HUDEP-2 (cell line): Measurements from ENCODE around the gene SLC6A9.

Experiments used
- DNase-seq, 76 experiments: peaks; one replicate each; lab custom pipeline; 2025; ENCODE audit not compliant: unreplicated experiment in 76 of 76; lab: John Stamatoyannopoulos, UW

SLC6A9 gene

DNA sequence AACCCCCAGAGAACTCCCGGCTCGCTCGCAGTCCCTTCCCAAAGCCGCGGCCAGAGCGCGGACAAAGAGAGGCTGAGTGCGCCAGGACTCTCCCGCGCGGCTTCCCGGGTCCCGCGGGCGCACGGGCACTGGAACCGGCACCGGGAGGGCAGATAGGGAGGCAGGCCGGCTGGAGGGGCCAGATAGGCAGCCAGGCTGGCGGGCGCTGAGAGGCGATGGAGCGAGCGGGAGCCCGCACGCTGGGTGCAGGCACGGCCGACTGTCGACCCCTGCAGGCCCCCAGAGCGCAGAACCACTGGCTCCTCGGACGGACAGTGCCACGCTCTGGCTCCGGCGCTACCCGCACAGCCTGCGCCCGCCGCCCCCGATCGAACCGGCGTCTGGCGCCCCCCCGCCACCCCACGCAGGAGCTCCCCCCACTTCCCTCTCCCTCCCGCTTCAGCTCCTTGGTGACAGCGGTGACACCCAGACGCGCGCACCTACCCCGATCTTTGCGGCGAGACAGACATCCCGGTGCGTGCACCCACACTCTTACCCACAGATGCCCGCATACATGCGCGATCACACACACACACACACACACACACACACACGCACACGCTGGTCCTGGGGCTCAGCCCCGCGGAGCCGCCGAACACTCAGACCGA is 534 bp downstream of the SLC6A9 start:
- DNase-seq = peak in 38 of 76 experiments; percentile 11 to 70 (median 44)

DNA sequence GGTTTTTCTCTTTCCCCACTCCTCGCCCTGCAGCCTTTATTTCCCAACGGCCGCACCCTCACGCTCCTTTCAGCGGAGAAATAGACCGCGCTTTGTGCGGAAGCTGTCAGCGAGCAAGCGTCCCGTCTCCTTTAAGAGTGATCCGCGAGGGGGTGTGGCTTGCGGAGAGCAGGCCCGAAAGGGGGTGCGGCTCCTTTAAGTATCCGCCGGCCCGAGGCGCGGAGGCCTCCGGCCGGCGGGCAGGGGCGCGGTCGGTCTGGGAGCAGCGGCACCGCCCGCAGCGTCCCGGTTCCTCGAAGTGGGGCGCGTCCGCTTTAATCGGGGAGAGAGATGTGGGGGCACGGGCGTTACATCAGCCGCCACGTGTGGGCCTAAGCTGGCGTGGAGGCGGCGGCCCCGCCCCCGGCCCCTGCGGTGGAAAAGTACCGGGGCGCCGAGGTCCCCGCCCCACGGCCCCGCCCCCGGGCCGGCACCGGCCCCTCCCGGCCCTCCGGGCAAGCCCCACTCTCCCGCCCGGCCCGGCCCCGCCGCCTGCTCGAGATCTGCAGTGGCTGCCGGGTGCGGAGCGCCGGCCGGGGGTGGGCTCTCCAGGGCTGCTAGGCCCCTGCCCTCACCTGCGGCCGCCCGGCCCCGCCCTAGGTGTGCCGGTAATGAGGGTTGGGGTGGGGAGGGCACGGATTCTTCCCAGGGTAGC is 1.2 kb downstream of the SLC6A9 start:
- peak in 75 of 76 experiments; percentile 20 to 96 (median 90) for DNase-seq

- DNase-seq = peak in 3 of 76 experiments; percentile 51 to 70 (median 59)
Measured at GRCh38 chr1:44029260-44029910, 1.9 kb downstream of the SLC6A9 start.

DNA sequence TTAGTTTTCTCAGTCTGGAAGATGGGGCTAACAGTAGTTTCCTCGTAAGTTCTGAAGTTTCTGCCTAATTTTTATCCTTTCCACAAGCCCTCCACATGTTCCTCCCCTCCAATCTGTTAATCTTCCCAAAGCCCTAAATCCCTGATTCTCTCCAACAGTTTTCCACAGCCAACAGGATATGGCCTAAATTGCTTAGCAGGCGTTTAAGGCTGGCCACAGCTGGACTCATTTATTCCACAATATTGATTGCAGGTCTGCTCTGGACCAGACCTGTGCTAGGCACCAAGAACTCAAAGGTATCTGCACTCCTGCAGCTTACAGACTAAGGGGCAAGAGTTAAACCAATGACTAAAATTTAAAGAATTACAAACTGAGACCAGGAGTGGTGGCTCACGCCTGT is 3.9 kb downstream of the SLC6A9 start:
- DNase-seq = no peak

DNA sequence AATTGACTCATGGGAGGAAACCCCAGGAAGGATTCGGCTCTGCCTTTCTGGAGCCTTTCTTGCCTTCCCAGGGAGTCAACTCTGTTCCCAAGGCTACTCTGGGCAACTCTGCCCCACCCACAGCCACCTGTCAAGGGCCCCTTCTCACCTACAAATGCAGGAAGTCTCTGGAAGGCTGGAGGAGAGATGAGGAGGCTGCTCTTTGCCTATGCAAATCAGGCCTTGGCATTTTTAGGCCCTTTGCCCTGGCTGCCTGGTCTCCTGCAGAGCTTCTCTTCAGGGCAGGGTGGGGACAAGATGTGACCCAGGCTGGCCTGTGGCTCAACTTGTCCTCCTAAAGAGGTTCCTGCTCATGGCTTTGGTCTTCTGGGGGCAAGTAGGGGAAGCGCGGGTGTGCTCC is 5.4 kb downstream of the SLC6A9 start:
- DNase-seq = no peak

DNA sequence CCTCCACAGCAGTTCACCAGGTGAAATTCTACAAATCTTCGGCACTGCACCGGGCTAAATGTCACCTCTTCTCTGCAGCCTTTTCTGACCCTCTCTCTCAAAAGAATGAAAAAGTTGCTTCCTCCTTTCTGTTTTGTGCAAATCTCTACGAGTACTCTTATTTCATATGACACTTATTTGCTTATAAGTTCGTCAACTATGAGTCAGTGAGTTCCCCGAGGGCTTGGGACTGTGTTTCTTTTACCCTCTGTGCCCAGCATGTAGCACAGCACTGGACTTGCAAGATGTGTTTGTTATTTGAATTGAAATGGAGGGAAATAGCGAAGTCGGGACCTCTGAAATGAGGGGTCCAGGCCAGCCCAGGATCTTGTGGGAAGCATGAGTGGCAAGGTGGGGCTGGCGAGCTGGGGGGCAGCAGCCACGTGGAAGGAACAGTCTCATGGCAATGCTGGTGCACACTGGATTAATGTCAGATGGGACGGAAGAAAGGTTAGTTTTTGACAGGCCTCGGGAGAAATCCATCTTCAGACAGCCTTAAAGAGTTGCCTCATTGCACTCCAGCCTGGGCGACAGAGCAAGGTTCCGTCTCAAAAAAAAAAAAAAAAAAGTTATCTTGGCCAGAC is 6.2 kb downstream of the SLC6A9 start:
- no peak for DNase-seq

DNA sequence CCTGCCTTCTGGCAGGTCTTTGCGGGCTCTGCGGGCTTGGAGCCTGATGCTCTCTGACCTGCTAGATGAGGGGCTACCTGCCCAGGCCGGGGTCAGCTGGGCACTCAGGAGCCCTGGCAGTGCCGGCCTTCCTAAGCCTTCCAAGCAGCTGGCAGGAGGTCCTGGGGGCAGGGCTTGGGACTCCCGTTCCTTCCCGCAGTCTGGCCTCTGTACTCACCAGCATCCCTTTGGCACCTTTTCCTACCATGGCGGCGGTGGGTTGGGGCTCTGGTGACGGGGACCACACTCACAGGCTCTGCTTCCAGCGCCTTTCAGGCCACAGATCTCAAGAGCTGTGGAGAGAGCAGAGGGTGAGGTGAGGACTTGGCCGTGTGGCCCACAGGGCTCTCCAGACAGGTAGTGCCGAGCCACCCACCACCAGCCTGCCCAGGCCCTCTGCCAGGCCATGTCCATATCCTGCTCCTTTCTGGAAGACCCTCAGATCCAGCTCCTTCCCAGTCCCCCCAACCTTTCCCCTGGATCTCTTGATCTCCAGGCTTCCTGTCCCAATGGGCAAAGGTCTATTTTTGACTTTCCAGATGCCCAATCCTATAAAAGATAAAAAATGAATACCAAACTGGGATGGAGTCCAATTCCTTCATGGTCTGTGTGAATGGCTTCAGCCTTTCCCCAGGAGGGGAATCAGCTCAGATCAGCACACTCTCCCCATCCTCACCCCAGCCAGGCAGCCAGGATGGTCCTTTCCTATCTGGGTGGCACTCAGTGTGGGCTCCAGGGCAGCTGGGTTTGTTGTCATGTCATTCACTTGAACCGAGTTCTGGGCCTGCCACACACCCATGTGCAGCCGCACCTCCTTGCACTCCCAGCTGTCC is 7.0 kb downstream of the SLC6A9 start:
- no peak for DNase-seq

DNA sequence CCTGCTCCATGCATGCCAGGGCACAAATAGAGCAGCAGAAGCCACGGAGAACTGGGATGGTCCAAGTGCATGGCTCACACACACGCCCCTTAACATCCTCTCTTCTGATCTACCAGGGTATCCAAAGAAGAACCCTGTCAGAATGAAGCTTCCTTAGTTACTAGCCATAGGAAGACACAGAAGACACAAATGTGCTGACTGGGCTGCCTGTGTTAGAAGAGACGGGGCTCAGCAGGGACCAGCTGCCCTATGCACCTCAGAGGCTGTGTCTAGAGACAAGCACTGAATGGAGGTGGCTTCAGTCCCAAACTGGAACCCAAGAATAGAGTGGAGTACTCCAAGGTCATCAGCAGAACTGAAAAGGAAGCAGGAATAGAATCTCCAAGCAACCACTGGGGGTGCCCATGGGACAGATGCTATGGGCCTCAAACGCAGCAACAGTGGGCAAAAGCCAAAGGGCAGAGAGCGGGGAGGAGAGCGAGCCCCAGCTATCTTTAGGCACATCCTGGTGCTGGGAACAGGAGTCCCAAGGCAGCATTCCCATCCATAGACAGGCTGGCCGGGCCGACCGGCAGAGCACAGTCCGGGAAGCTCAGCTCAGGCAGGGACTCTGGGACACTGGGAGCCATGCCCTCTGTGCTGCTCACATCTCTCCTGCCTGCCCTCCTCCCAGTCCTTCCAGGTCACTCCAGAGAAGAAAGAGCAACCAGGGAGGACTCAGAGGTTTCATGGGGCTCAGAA is 9.5 kb downstream of the SLC6A9 start:
- DNase-seq = no peak

DNA sequence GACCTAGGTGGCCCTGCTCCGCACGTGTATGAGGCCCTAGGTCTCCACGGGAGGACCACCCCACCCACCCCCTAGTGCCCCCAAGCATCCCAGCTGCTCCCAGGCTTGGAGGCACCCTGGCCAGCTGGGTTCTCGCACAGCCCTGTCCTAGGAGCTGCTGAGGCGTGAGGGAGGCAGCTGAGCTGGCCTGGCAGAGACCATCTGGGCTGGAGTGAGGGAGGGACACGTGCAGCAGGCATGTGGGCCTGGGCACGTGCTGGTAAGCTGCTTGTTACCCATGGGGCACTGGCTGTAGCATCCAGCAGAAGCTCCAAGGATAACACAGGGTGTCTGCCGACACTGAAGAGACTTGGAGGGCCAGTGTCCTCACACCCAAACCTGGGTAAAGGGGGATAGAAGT is 10.1 kb downstream of the SLC6A9 start:
- DNase-seq = no peak

DNA sequence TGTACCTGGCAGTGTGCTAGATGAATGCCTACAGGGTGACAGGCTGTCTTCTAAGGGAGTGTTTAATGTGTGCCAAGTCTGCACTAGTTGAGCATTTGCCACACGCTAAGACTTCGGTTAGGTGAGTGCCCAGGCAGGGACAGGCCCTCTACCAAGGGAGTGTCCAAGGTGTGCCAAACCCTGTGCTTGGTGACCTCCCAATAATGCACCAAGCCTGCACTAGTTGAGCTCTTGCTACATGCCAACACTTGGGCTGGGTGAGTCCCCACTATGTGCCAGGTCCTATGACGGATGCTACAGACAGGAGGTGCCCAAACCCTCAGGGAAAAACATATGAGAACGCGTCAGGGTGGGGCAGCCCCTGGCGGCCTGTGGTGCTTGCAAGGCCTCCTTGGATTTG is 10.8 kb downstream of the SLC6A9 start:
- DNase-seq = no peak

- no peak for DNase-seq
Measured at GRCh38 chr1:44019466-44019948, 11.8 kb downstream of the SLC6A9 start.

- no peak for DNase-seq
Measured at GRCh38 chr1:44016890-44017400, 14.3 kb downstream of the SLC6A9 start.

- DNase-seq = no peak
Measured at GRCh38 chr1:44016041-44016889, 15.0 kb downstream of the SLC6A9 start.

DNA sequence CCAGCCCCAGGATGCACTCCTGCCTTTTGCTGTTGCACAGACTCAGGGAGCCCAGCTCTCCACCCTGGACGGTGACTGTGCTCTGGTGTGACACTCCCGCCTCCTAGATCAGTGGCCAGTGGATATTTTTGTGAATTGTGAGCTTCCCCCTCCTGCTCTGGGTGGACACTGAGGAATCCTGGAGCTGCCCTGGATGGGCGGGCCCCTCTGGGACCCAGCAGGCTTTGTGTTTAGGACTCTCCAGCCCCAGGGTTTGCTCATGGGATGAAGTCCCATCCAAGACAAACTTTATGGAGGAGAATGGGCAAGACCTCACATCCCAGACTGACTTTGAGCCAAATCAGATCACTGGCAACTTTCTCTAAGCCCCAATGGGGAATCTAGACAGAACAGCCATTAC is 16.1 kb downstream of the SLC6A9 start:
- no peak for DNase-seq

- peak in 23 of 76 experiments; percentile 6 to 48 (median 18) for DNase-seq
Measured at GRCh38 chr1:44014365-44015104, 16.7 kb downstream of the SLC6A9 start.

DNA sequence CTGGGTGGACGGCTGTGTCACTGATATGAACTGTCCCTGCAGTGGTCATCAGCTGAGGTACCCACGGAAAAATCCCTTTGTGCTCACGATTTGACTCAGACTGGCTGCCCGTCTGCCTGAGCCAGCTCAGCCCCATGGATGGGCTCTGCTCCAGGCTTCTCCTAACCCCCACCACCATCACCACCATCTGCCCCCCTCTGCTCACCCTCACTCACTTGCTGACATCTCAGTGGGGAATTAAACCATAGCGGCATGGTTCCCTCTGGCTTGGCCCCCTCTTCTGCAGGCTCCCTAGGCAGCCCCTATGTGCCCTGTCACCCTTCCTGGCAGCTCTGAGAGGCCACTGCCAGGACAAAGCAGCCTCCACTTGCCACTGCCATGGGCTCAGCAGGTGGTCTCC is 17.3 kb downstream of the SLC6A9 start:
- DNase-seq = no peak

DNA sequence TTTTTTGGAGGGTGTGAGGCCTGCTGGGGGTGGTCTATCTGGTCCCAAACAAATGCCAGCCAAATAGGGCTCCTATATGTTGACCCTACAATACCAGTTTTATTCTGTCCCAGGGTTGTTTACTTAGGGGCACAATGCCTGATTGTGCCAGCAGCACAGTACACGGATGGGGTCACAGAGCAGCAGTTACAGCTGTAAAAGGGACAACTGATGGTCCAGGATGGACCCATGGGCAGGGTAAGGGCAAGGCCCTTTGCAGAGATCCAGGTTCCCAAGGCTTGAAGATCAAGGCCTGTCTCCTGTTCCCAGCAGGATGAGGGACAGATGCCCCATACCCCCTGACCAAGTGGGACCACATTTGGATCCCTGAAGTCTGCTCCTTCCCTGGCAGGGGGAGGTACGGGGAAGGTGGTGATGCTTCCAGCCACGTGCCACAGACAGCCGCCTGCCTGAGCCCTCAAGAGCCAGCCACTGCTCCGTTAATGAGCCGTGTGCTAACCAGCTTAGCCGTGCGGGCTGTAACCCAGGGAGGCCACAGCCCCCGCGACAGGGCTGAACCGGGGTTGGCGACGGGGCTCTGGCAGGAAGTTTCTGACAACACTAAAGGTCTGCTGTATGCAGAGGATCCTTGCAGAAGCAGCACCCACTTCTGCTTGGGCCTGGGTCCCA is 18.2 kb downstream of the SLC6A9 start:
- DNase-seq = no peak
